IMR-90 (cell line): ENCODE measurements around the gene COL9A3.

ENCODE experiments used
- POLR2A ChIP-seq: IDR thresholded peaks from 2 replicates; pipeline ENCODE4 v1.6.1; 2012; ENCODE audit warnings: mild to moderate bottlenecking, low read depth, low read length
- TF ChIP-seq, protein P1 (sequence below): conservative IDR thresholded peaks from 2 replicates; pipeline ENCODE4 v1.5.1; 2012; ENCODE audit warnings: mild to moderate bottlenecking, low read depth, low read length, improper control_type of control experiment
- TF ChIP-seq, protein P2 (sequence below): fragments of 150-350 bp; IDR thresholded peaks from 2 replicates; pipeline ENCODE4 v1.6.1; 2017; ENCODE audit warnings: mild to moderate bottlenecking, antibody characterized with exemption, low read length, low read depth

DNA sequence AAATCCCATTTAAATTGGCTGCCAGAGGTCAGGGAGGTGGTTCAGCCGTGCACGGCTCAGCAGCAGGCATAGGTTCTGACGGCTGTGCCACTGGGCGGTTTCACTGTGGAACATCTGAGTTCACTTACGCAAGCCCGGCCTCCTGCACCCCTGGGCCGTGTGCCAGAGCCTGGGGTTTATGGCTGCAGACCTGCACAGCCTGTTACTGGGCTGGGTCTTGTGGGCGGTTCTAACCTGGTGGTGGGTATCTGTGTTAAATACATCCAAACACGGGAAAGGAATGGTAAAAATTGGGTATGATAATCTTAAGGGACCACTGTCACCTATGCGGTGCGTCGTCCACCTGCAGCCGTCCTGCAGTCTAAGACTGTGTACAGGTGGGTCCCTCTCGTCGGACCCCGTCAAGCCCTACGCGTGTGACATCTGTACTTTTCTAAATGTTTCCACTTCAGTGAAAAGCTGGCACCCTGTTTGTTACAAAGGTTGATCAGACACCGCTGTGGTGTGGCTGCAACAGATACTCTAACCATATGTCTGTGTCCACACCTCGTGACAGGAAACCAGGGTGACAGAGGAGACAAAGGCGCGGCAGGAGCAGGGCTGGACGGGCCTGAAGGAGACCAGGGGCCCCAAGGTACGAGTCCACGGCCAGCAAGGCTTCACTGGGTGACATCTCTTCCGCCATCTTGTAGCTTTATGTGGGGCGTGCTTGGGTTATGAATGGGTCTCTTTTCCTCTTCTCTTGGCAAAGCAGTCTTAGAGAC, 21.5 kb downstream of the COL9A3 start:
- TF ChIP-seq, protein P1, sequence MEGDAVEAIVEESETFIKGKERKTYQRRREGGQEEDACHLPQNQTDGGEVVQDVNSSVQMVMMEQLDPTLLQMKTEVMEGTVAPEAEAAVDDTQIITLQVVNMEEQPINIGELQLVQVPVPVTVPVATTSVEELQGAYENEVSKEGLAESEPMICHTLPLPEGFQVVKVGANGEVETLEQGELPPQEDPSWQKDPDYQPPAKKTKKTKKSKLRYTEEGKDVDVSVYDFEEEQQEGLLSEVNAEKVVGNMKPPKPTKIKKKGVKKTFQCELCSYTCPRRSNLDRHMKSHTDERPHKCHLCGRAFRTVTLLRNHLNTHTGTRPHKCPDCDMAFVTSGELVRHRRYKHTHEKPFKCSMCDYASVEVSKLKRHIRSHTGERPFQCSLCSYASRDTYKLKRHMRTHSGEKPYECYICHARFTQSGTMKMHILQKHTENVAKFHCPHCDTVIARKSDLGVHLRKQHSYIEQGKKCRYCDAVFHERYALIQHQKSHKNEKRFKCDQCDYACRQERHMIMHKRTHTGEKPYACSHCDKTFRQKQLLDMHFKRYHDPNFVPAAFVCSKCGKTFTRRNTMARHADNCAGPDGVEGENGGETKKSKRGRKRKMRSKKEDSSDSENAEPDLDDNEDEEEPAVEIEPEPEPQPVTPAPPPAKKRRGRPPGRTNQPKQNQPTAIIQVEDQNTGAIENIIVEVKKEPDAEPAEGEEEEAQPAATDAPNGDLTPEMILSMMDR: no peak
- TF ChIP-seq, protein P2, sequence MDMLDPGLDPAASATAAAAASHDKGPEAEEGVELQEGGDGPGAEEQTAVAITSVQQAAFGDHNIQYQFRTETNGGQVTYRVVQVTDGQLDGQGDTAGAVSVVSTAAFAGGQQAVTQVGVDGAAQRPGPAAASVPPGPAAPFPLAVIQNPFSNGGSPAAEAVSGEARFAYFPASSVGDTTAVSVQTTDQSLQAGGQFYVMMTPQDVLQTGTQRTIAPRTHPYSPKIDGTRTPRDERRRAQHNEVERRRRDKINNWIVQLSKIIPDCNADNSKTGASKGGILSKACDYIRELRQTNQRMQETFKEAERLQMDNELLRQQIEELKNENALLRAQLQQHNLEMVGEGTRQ: no peak
- no peak for TF ChIP-seq POLR2A
